Panc1 (cell line): ENCODE measurements around the gene WNK2. TPM values are rescaled to one million over a fixed set of nuclear protein-coding genes. Genes with fewer than 3 reads are reported as not detected.

Experiments used
- ATAC-seq: fragments of 200-7000 bp; cut with Tn5 transposase; 2 replicates; pipeline ENCODE4 v1.9.1; 2020; ENCODE audit warnings: mild to moderate bottlenecking, moderate library complexity
- BruUV-seq: library from RNA; stranded (reverse); fragments of 400-500 nt; replicated peaks from 2 replicates; lab custom pipeline; 2021; lab: Mats Ljungman, UMichigan
- CTCF ChIA-PET: fragments of 300-600 bp; sonication (Branson Sonifier 250); formaldehyde crosslinking; loops from one replicate; lab custom pipeline; 2022; ENCODE audit warnings: antibody characterized with exemption; lab: Charles Lee
- POLR2A ChIA-PET: fragments of 300-600 bp; sonication (Branson Sonifier 250); formaldehyde crosslinking; loops from one replicate; lab custom pipeline; 2022; ENCODE audit warnings: antibody characterized with exemption; lab: Charles Lee
- DNase-seq: peaks from one replicate; pipeline ENCODE4 v3.0.0-alpha.2; 2010; ENCODE audit warnings: low read depth, low spot score
- H3K27ac ChIP-seq: 2 replicates; pipeline ENCODE4 v1.5.1; 2011; ENCODE audit warnings: mild to moderate bottlenecking, low read length, inconsistent platforms
- H3K27me3 ChIP-seq: fragments of 200-500 bp; sonication (Bioruptor generic); 2 replicates; pipeline ENCODE4 v1.6.0; 2014; ENCODE audit warnings: low read length, inconsistent platforms; ENCODE audit not compliant: control insufficient read depth, insufficient read depth
- H3K36me3 ChIP-seq: fragments of 200-500 bp; sonication (Bioruptor generic); 2 replicates; pipeline ENCODE4 v1.5.1; 2014; ENCODE audit warnings: inconsistent platforms, mild to moderate bottlenecking, low read length, moderate library complexity; ENCODE audit not compliant: control insufficient read depth, insufficient read depth
- H3K4me1 ChIP-seq: 2 replicates; pipeline ENCODE4 v1.5.1; 2011; ENCODE audit warnings: inconsistent platforms, mild to moderate bottlenecking, low read length, moderate library complexity; ENCODE audit not compliant: control insufficient read depth, insufficient read depth
- H3K4me3 ChIP-seq, 2 experiments: 2 replicates each; pipeline ENCODE4 v1.5.1; 2011 to 2012; ENCODE audit warnings: low read depth in 2 of 2, low read length in 2 of 2, mild to moderate bottlenecking in 2 of 2, inconsistent platforms in 1 of 2, moderate library complexity in 1 of 2
- H3K9me3 ChIP-seq: fragments of 200-500 bp; sonication (Bioruptor generic); 2 replicates; pipeline ENCODE4 v1.5.1; 2014; ENCODE audit warnings: low read depth, mild to moderate bottlenecking, inconsistent platforms, low read length, moderate library complexity; ENCODE audit not compliant: control insufficient read depth, insufficient read depth
- POLR2AphosphoS5 ChIP-seq: IDR thresholded peaks from 2 replicates; pipeline ENCODE4 v1.6.1; 2012; ENCODE audit warnings: mild to moderate bottlenecking, low read depth, low read length, moderate library complexity
- SIN3A ChIP-seq: IDR thresholded peaks from 2 replicates; pipeline ENCODE4 v1.6.1; 2012; ENCODE audit warnings: low read depth, mild to moderate bottlenecking, low read length, moderate library complexity, borderline replicate concordance; ENCODE audit not compliant: insufficient read depth
- TCF7L2 ChIP-seq: IDR thresholded peaks from 2 replicates; pipeline ENCODE4 v1.6.1; 2011; ENCODE audit warnings: mild to moderate bottlenecking, low read depth, low read length, inconsistent platforms
- in situ Hi-C: cut with HindIII; loops from 2 replicates; pipeline ENCODE4 v1.10.0; 2016; ENCODE audit warnings: low sequenced_read_pairs, low pct_unique_long_range_greater_than_20kb
- intact Hi-C: fragments of 100-400 bp; cut with micrococcal nuclease; formaldehyde crosslinking; loops from one replicate; pipeline ENCODE4 v1.10.0; 2022; ENCODE audit not compliant: unreplicated experiment
- total RNA-seq: library from RNA; stranded (reverse); gene quantifications from one replicate; pipeline ENCODE4 v1.2.1, GENCODE V29; 2021; ENCODE audit not compliant: unreplicated experiment
- TF ChIP-seq, protein P1 (sequence below), 2 experiments: IDR thresholded peaks; 2 replicates each; pipeline ENCODE4 v1.6.1; 2011 to 2012; ENCODE audit warnings: low read depth in 2 of 2, control low read depth in 1 of 2, low read length in 1 of 2, mild to moderate bottlenecking in 1 of 2, moderate library complexity in 1 of 2; ENCODE audit not compliant: insufficient read depth in 1 of 2
- TF ChIP-seq, protein P2 (sequence below): fragments of 450-650 bp; IDR thresholded peaks from 2 replicates; pipeline ENCODE4 v1.5.1; 2017; ENCODE audit warnings: mild to moderate bottlenecking

The WNK2 gene
- total RNA-seq, 1 experiment from 2014 or later, result 13.7 TPM

DNA sequence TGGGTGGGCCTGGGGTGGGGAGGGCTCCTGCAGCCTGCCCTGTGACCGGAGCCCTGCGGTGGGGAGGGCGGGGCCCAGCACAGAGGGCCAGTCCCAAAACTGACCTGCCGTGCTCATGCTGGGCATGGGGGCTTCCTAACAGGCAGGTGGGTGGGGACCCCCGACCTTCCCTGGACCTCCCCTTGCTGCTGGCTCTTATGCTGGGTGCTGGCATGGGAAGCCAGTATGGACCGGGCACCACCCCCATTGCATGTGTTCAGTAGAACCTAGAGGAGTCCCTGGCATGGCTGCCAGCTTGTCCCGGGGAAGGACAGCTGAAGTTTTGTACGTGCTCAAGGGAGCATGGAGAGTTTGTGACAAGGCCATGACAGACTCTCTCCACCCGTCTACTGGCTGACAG lies 37.1 kb downstream of the WNK2 start:
- CTCF ChIA-PET, result no interaction called here
- no peak overlapping the region for H3K27ac ChIP-seq
- no peak overlapping the region for H3K4me3 ChIP-seq
- ATAC-seq (no peak), DNase-seq (no peak)
- TF ChIP-seq POLR2AphosphoS5 (no peak), SIN3A (no peak), TCF7L2 (no peak)
- TF ChIP-seq, protein P1, sequence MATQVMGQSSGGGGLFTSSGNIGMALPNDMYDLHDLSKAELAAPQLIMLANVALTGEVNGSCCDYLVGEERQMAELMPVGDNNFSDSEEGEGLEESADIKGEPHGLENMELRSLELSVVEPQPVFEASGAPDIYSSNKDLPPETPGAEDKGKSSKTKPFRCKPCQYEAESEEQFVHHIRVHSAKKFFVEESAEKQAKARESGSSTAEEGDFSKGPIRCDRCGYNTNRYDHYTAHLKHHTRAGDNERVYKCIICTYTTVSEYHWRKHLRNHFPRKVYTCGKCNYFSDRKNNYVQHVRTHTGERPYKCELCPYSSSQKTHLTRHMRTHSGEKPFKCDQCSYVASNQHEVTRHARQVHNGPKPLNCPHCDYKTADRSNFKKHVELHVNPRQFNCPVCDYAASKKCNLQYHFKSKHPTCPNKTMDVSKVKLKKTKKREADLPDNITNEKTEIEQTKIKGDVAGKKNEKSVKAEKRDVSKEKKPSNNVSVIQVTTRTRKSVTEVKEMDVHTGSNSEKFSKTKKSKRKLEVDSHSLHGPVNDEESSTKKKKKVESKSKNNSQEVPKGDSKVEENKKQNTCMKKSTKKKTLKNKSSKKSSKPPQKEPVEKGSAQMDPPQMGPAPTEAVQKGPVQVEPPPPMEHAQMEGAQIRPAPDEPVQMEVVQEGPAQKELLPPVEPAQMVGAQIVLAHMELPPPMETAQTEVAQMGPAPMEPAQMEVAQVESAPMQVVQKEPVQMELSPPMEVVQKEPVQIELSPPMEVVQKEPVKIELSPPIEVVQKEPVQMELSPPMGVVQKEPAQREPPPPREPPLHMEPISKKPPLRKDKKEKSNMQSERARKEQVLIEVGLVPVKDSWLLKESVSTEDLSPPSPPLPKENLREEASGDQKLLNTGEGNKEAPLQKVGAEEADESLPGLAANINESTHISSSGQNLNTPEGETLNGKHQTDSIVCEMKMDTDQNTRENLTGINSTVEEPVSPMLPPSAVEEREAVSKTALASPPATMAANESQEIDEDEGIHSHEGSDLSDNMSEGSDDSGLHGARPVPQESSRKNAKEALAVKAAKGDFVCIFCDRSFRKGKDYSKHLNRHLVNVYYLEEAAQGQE (IDR thresholded peaks at IDR 0.05; ENCODE audit: insufficient read depth in 1 of 2, low read depth in 2 of 2, low read length in 1 of 2), result no peak
- TF ChIP-seq, protein P2, sequence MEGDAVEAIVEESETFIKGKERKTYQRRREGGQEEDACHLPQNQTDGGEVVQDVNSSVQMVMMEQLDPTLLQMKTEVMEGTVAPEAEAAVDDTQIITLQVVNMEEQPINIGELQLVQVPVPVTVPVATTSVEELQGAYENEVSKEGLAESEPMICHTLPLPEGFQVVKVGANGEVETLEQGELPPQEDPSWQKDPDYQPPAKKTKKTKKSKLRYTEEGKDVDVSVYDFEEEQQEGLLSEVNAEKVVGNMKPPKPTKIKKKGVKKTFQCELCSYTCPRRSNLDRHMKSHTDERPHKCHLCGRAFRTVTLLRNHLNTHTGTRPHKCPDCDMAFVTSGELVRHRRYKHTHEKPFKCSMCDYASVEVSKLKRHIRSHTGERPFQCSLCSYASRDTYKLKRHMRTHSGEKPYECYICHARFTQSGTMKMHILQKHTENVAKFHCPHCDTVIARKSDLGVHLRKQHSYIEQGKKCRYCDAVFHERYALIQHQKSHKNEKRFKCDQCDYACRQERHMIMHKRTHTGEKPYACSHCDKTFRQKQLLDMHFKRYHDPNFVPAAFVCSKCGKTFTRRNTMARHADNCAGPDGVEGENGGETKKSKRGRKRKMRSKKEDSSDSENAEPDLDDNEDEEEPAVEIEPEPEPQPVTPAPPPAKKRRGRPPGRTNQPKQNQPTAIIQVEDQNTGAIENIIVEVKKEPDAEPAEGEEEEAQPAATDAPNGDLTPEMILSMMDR, result no peak
- no peaks in the 10 kb centered on the region for H3K27me3 ChIP-seq
- H3K9me3 ChIP-seq, result no peaks in the 10 kb centered on the region
- H3K4me1 ChIP-seq, result no peaks in the 10 kb centered on the region
- POLR2A ChIA-PET, result no interaction called here
- in situ Hi-C loops (no loop called here), intact Hi-C loops (no loop called here)
- H3K36me3 ChIP-seq, result no peaks in the 10 kb centered on the region
- no TSS peak for BruUV-seq

DNA sequence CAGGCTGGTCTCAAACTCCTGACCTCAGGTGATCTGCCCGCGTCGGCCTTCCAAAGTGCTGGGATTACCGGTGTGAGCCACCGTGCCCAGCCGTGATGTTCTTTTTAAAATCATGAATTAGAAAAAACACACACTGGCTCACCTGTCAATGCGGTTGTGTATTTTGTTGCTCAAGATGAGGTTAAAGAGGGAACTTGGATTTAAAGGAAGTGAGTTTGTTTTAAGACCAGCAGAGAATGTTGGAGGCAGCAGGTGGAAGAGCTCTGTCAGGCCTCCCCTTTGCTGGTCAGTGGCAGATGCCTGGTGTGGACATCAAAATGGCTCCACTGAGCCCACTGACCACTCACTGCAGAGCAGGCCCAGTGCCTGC lies 38.9 kb downstream of the WNK2 start:
- Histone ChIP-seq H3K36me3 (no peaks in the 10 kb centered on the region), H3K9me3 (no peaks in the 10 kb centered on the region), H3K27me3 (no peaks in the 10 kb centered on the region), H3K4me3 (no peak overlapping the region), H3K4me1 (no peaks in the 10 kb centered on the region), H3K27ac (no peak overlapping the region)
- CTCF ChIA-PET, result interaction anchor here (0.6 kb wide), 1 partner anchor 14 kb away, joined by 4 read pairs; no protein-coding TSS in a partner anchor
- intact Hi-C loops (no loop called here), in situ Hi-C loops (no loop called here)
- no peak for TF ChIP-seq TCF7L2
- TF ChIP-seq, protein P1 (IDR thresholded peaks at IDR 0.05; ENCODE audit: insufficient read depth in 1 of 2, low read depth in 2 of 2, low read length in 1 of 2), result no peak
- no peak for TF ChIP-seq POLR2AphosphoS5
- TF ChIP-seq, protein P2, result no peak
- no peak for TF ChIP-seq SIN3A
- POLR2A ChIA-PET, result no interaction called here
- ATAC-seq, result no peak
- BruUV-seq, result no TSS peak
- no peak for DNase-seq
